Measurements from ENCODE around the gene LIX1. TPM values are rescaled to one million over a fixed set of nuclear protein-coding genes. Genes with fewer than 3 reads are reported as not detected.

LIX1 gene
- total RNA-seq, 2 donors from 2014 or later: not detected

- ATAC-seq (no peak), DNase-seq (no peak)
- Mint-ChIP-seq H3K36me3 (ENCODE audit: low read depth) (no peaks in the 10 kb centered on the region), H3K27me3 (peaks cover 16% of the 10 kb centered on the region), H3K4me3 (no peak overlapping the region), H3K4me1 (no peaks in the 10 kb centered on the region), H3K27ac (no peak overlapping the region)
- no peaks in the 10 kb centered on the region for H3K9me3 ChIP-seq (ENCODE audit: control insufficient read depth, low read length, poor library complexity, severe bottlenecking)
Observed at GRCh38 chr5:97111004-97111403, 31.4 kb downstream of the LIX1 start.

- Mint-ChIP-seq H3K4me1 (no peaks in the 10 kb centered on the region), H3K27me3 (peaks cover 16% of the 10 kb centered on the region)
Observed at GRCh38 chr5:97107318-97107717, 35.1 kb downstream of the LIX1 start.

GRCh38 chr5:97106216-97106581 lies 36.2 kb downstream of the LIX1 start:
- DNase-seq: no peak
- Mint-ChIP-seq H3K27me3 (peaks cover 8% of the 10 kb centered on the region), H3K27ac (no peak overlapping the region), H3K36me3 (ENCODE audit: low read depth) (no peaks in the 10 kb centered on the region), H3K4me1 (no peaks in the 10 kb centered on the region), H3K4me3 (no peak overlapping the region)
- no peak for ATAC-seq
- no peaks in the 10 kb centered on the region for H3K9me3 ChIP-seq (ENCODE audit: control insufficient read depth, low read length, poor library complexity, severe bottlenecking)

More at GRCh38 chr5:97107318-97107717, 35.1 kb downstream of the LIX1 start:
- H3K9me3 ChIP-seq (ENCODE audit: control insufficient read depth, low read length, poor library complexity, severe bottlenecking): no peaks in the 10 kb centered on the region
- H3K27ac Mint-ChIP-seq: no peak overlapping the region
- ATAC-seq (no peak), DNase-seq (no peak)
- no peak overlapping the region for H3K4me3 Mint-ChIP-seq
- H3K36me3 Mint-ChIP-seq (ENCODE audit: low read depth): no peaks in the 10 kb centered on the region

- H3K27ac Mint-ChIP-seq: no peak overlapping the region
- H3K9me3 ChIP-seq (ENCODE audit: control insufficient read depth, low read length, poor library complexity, severe bottlenecking): no peaks in the 10 kb centered on the region
- no peak for ATAC-seq
- no peaks in the 10 kb centered on the region for H3K4me1 Mint-ChIP-seq
- peaks cover 8% of the 10 kb centered on the region for H3K27me3 Mint-ChIP-seq
- H3K36me3 Mint-ChIP-seq (ENCODE audit: low read depth): no peaks in the 10 kb centered on the region
- no peak for DNase-seq
- no peak overlapping the region for H3K4me3 Mint-ChIP-seq
Observed at GRCh38 chr5:97105501-97106215, 36.8 kb downstream of the LIX1 start.

GRCh38 chr5:97102010-97102470 lies 40.4 kb downstream of the LIX1 start:
- ATAC-seq: no peak
- no peak overlapping the region for H3K4me3 Mint-ChIP-seq
- no peaks in the 10 kb centered on the region for H3K36me3 Mint-ChIP-seq (ENCODE audit: low read depth)
- peaks cover 3% of the 10 kb centered on the region for H3K27me3 Mint-ChIP-seq
- H3K27ac Mint-ChIP-seq: no peak overlapping the region
- no peaks in the 10 kb centered on the region for H3K9me3 ChIP-seq (ENCODE audit: control insufficient read depth, low read length, poor library complexity, severe bottlenecking)
- no peak for DNase-seq
- H3K4me1 Mint-ChIP-seq: no peaks in the 10 kb centered on the region

- DNase-seq (no peak), ATAC-seq (no peak)
- Mint-ChIP-seq H3K36me3 (ENCODE audit: low read depth) (no peaks in the 10 kb centered on the region), H3K27me3 (peaks cover 10% of the 10 kb centered on the region), H3K4me1 (no peaks in the 10 kb centered on the region), H3K4me3 (peak overlapping the region; percentile 2), H3K27ac (no peak overlapping the region)
- H3K9me3 ChIP-seq (ENCODE audit: control insufficient read depth, low read length, poor library complexity, severe bottlenecking): no peaks in the 10 kb centered on the region
Observed at GRCh38 chr5:97101189-97101910, 41.1 kb downstream of the LIX1 start.

GRCh38 chr5:97100476-97100875 lies 41.9 kb downstream of the LIX1 start:
- Mint-ChIP-seq H3K4me3 (no peak overlapping the region), H3K27me3 (peaks cover 10% of the 10 kb centered on the region), H3K27ac (no peak overlapping the region), H3K36me3 (ENCODE audit: low read depth) (no peaks in the 10 kb centered on the region), H3K4me1 (no peaks in the 10 kb centered on the region)
- DNase-seq (no peak), ATAC-seq (no peak)
- H3K9me3 ChIP-seq (ENCODE audit: control insufficient read depth, low read length, poor library complexity, severe bottlenecking): no peaks in the 10 kb centered on the region

- no peak overlapping the region for H3K4me3 Mint-ChIP-seq
- no peak for ATAC-seq
- no peaks in the 10 kb centered on the region for H3K9me3 ChIP-seq (ENCODE audit: control insufficient read depth, low read length, poor library complexity, severe bottlenecking)
- no peak overlapping the region for H3K27ac Mint-ChIP-seq
- peaks cover 5% of the 10 kb centered on the region for H3K4me1 Mint-ChIP-seq
- peaks cover 10% of the 10 kb centered on the region for H3K27me3 Mint-ChIP-seq
- H3K36me3 Mint-ChIP-seq (ENCODE audit: low read depth): no peaks in the 10 kb centered on the region
- no peak for DNase-seq
Observed at GRCh38 chr5:97098922-97099321, 43.5 kb downstream of the LIX1 start.

- ATAC-seq: no peak
- no peak for DNase-seq
Observed at GRCh38 chr5:97097326-97098230, 44.8 kb downstream of the LIX1 start.

GRCh38 chr5:97096846-97097245 lies 45.6 kb downstream of the LIX1 start:
- H3K4me1 Mint-ChIP-seq: peaks cover 5% of the 10 kb centered on the region

More at GRCh38 chr5:97097326-97098230, 44.8 kb downstream of the LIX1 start:
- no peak overlapping the region for H3K4me3 Mint-ChIP-seq
- no peaks in the 10 kb centered on the region for H3K9me3 ChIP-seq (ENCODE audit: control insufficient read depth, low read length, poor library complexity, severe bottlenecking)
- no peak overlapping the region for H3K27ac Mint-ChIP-seq
- peaks cover 10% of the 10 kb centered on the region for H3K27me3 Mint-ChIP-seq
- H3K4me1 Mint-ChIP-seq: peaks cover 5% of the 10 kb centered on the region
- no peaks in the 10 kb centered on the region for H3K36me3 Mint-ChIP-seq (ENCODE audit: low read depth)

GRCh38 chr5:97096191-97096590 lies 46.2 kb downstream of the LIX1 start:
- no peak for DNase-seq
- H3K9me3 ChIP-seq (ENCODE audit: control insufficient read depth, low read length, poor library complexity, severe bottlenecking): no peaks in the 10 kb centered on the region
- Mint-ChIP-seq H3K36me3 (ENCODE audit: low read depth) (no peaks in the 10 kb centered on the region), H3K4me3 (no peak overlapping the region), H3K27ac (no peak overlapping the region), H3K4me1 (peaks cover 5% of the 10 kb centered on the region), H3K27me3 (peaks cover 10% of the 10 kb centered on the region)
- no peak for ATAC-seq

More at GRCh38 chr5:97096846-97097245, 45.6 kb downstream of the LIX1 start:
- ATAC-seq (no peak), DNase-seq (no peak)
- Mint-ChIP-seq H3K4me3 (no peak overlapping the region), H3K27ac (no peak overlapping the region), H3K27me3 (peaks cover 10% of the 10 kb centered on the region), H3K36me3 (ENCODE audit: low read depth) (no peaks in the 10 kb centered on the region)
- no peaks in the 10 kb centered on the region for H3K9me3 ChIP-seq (ENCODE audit: control insufficient read depth, low read length, poor library complexity, severe bottlenecking)

GRCh38 chr5:97095318-97095732 lies 47.1 kb downstream of the LIX1 start:
- no peak for ATAC-seq
- peaks cover 5% of the 10 kb centered on the region for H3K4me1 Mint-ChIP-seq
- H3K27me3 Mint-ChIP-seq: peaks cover 10% of the 10 kb centered on the region
- no peak for DNase-seq
- no peak overlapping the region for H3K4me3 Mint-ChIP-seq
- H3K9me3 ChIP-seq (ENCODE audit: control insufficient read depth, low read length, poor library complexity, severe bottlenecking): no peaks in the 10 kb centered on the region
- H3K27ac Mint-ChIP-seq: no peak overlapping the region
- no peaks in the 10 kb centered on the region for H3K36me3 Mint-ChIP-seq (ENCODE audit: low read depth)

All from T-helper 17 cell (primary cell).